ENCODE data around the gene ZPBP2. TPM values are rescaled to one million over a fixed set of nuclear protein-coding genes. Genes with fewer than 3 reads are reported as not detected.

ZPBP2 gene
- total and polyA plus RNA-seq, 2 of the 13 experiments (the other 11 are each of a cell fraction or from before 2014, with no cell fraction given) = not detected

- TF ChIP-seq ZNF441 (CRISPR knock-in tag; IDR thresholded peaks at IDR 0.05; ENCODE audit: borderline replicate concordance) (peak; percentile 97), ZNF619 (CRISPR knock-in tag; IDR thresholded peaks at IDR 0.05) (peak; percentile 91), ZNF484 (CRISPR knock-in tag; IDR thresholded peaks at IDR 0.05; ENCODE audit: borderline replicate concordance, low read depth) (0 out of 2 replicates have a peak, but pooled peaks have one; percentile 72), HHEX (CRISPR knock-in tag; IDR thresholded peaks at IDR 0.05) (no peak), ZBTB1 (CRISPR knock-in tag; IDR thresholded peaks at IDR 0.05; ENCODE audit: borderline replicate concordance) (0 out of 2 replicates have a peak, but pooled peaks have one; percentile 52), ZNF709 (CRISPR knock-in tag; IDR thresholded peaks at IDR 0.05) (peak; percentile 99), NR0B2 (CRISPR knock-in tag; IDR thresholded peaks at IDR 0.05) (peak; percentile 94), ZNF160 (CRISPR knock-in tag; IDR thresholded peaks at IDR 0.05) (peak; percentile 96), DRAP1 (CRISPR knock-in tag; IDR thresholded peaks at IDR 0.05) (peak; percentile 53; the same call in 1 of the 2 replicates), ZBTB10 (CRISPR knock-in tag; IDR thresholded peaks at IDR 0.05; ENCODE audit: borderline replicate concordance) (peak; percentile 91; the same call in 1 of the 2 replicates), KLF12 (CRISPR knock-in tag; IDR thresholded peaks at IDR 0.05; ENCODE audit: borderline replicate concordance) (peak; percentile 95; the same call in 1 of the 2 replicates), ZNF343 (CRISPR knock-in tag; IDR thresholded peaks at IDR 0.05) (peak; percentile 79; the same call in 1 of the 2 replicates), IKZF4 (CRISPR knock-in tag; IDR thresholded peaks at IDR 0.05; ENCODE audit: borderline replicate concordance, low read depth, not compliant biosample characterization) (peak; percentile 97), ZNF30 (CRISPR knock-in tag; IDR thresholded peaks at IDR 0.05) (peak; percentile 98), HOMEZ (CRISPR knock-in tag; IDR thresholded peaks at IDR 0.05; ENCODE audit: low read depth) (peak; percentile 62; the same call in 1 of the 2 replicates), SIN3A (IDR thresholded peaks at IDR 0.05; ENCODE audit: borderline replicate concordance, low read depth, low read length) (no peak), TIGD3 (CRISPR knock-in tag; IDR thresholded peaks at IDR 0.05; ENCODE audit: borderline replicate concordance) (peak; percentile 79; the same call in 1 of the 2 replicates), HNF4A (CRISPR knock-in tag; IDR thresholded peaks at IDR 0.05) (0 out of 2 replicates have a peak, but pooled peaks have one; percentile 20)
Observed at GRCh38 chr17:39863918-39864746, 3.9 kb upstream of the ZPBP2 start, which contains the start of gene IKZF3 (continued).
